Measurements from ENCODE around the gene SASH1.

SASH1 gene

DNA sequence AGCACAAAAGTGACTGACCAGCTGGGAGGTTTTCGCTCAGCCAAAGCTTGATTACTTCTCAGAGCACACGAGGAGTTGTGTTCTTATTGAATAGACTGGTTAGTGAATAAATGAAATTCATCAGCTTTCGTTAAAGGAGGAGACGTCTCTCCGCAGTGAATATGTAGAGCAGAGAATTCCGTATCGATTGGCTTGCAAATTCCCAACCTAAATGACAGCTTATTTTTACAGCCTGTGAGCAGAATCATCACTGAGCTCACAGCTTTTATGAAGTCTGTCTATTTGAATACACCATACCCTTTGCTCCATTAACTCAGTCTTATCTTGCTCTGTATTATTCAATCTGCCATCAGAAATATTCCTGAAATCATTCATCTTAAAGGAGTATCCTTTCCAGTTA, 192.7 kb downstream of the SASH1 start:
- TF ChIP-seq, protein P1, sequence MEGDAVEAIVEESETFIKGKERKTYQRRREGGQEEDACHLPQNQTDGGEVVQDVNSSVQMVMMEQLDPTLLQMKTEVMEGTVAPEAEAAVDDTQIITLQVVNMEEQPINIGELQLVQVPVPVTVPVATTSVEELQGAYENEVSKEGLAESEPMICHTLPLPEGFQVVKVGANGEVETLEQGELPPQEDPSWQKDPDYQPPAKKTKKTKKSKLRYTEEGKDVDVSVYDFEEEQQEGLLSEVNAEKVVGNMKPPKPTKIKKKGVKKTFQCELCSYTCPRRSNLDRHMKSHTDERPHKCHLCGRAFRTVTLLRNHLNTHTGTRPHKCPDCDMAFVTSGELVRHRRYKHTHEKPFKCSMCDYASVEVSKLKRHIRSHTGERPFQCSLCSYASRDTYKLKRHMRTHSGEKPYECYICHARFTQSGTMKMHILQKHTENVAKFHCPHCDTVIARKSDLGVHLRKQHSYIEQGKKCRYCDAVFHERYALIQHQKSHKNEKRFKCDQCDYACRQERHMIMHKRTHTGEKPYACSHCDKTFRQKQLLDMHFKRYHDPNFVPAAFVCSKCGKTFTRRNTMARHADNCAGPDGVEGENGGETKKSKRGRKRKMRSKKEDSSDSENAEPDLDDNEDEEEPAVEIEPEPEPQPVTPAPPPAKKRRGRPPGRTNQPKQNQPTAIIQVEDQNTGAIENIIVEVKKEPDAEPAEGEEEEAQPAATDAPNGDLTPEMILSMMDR (IDR thresholded peaks at IDR 0.05; ENCODE audit: low read length), result no peak
- no peak for TF ChIP-seq EZH2 (IDR thresholded peaks at IDR 0.05; ENCODE audit: borderline replicate concordance, low read length)
- Histone ChIP-seq H3K4me2 (ENCODE audit: low read length) (no peak overlapping the region), H2AFZ (ENCODE audit: low read length) (no peak overlapping the region), H3K27ac (ENCODE audit: low read depth, low read length, poor library complexity, severe bottlenecking) (no peak overlapping the region), H3K9me2 (ENCODE audit: low read depth, low read length) (no peaks in the 10 kb centered on the region), H3K36me3 (ENCODE audit: insufficient read depth, low read length) (no peaks in the 10 kb centered on the region), H4K20me1 (ENCODE audit: insufficient read depth, low read length) (no peaks in the 10 kb centered on the region), H3K79me2 (ENCODE audit: insufficient read depth, low read length) (no peaks in the 10 kb centered on the region), H3F3A (ENCODE audit: insufficient read depth, low read length) (no peaks in the 10 kb centered on the region), H3K9me3 (ENCODE audit: low read length) (no peaks in the 10 kb centered on the region), H3K27me3 (ENCODE audit: insufficient read depth, low read length) (peaks cover 4% of the 10 kb centered on the region; the same call in 1 of the 2 replicates), H3K4me1 (ENCODE audit: insufficient read depth, low read length, severe bottlenecking) (no peaks in the 10 kb centered on the region), H3K9ac (ENCODE audit: low read length) (no peak overlapping the region), H3K4me3 (ENCODE audit: low read depth, low read length, poor library complexity, severe bottlenecking) (no peak overlapping the region)

DNA sequence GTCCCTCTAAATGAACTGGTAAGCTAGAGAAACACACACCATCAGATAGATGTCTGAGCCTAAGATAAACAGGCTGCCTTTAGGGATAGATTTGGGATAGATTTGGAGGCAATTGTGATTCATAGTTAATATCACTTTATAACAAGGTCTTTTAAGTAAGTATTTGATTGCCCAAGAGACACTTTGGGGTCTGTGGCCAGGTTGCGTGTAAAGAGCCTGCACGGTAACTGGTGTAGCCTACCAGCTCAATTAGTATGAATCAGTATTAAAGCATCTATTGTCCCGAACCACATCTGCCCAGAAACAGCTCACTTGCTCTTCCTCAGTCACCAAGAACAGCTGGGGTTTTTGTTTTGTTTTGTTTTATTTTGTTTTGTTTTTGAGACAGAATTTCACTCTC, 193.3 kb downstream of the SASH1 start:
- H2AFZ ChIP-seq (ENCODE audit: low read length), result no peak overlapping the region
- TF ChIP-seq, protein P1 (IDR thresholded peaks at IDR 0.05; ENCODE audit: low read length), result no peak
- no peak for TF ChIP-seq EZH2 (IDR thresholded peaks at IDR 0.05; ENCODE audit: borderline replicate concordance, low read length)
- no peaks in the 10 kb centered on the region for H3K9me3 ChIP-seq (ENCODE audit: low read length)
- H4K20me1 ChIP-seq (ENCODE audit: insufficient read depth, low read length), result no peaks in the 10 kb centered on the region
- no peaks in the 10 kb centered on the region for H3F3A ChIP-seq (ENCODE audit: insufficient read depth, low read length)
- no peaks in the 10 kb centered on the region for H3K4me1 ChIP-seq (ENCODE audit: insufficient read depth, low read length, severe bottlenecking)
- H3K27ac ChIP-seq (ENCODE audit: low read depth, low read length, poor library complexity, severe bottlenecking), result no peak overlapping the region
- no peaks in the 10 kb centered on the region for H3K9me2 ChIP-seq (ENCODE audit: low read depth, low read length)
- H3K9ac ChIP-seq (ENCODE audit: low read length), result no peak overlapping the region
- H3K27me3 ChIP-seq (ENCODE audit: insufficient read depth, low read length), result 0 out of 2 replicates have a peak, but pooled peaks cover 4% of the 10 kb centered on the region
- no peaks in the 10 kb centered on the region for H3K36me3 ChIP-seq (ENCODE audit: insufficient read depth, low read length)
- H3K4me2 ChIP-seq (ENCODE audit: low read length), result no peak overlapping the region
- H3K79me2 ChIP-seq (ENCODE audit: insufficient read depth, low read length), result no peaks in the 10 kb centered on the region
- no peak overlapping the region for H3K4me3 ChIP-seq (ENCODE audit: low read depth, low read length, poor library complexity, severe bottlenecking)

DNA sequence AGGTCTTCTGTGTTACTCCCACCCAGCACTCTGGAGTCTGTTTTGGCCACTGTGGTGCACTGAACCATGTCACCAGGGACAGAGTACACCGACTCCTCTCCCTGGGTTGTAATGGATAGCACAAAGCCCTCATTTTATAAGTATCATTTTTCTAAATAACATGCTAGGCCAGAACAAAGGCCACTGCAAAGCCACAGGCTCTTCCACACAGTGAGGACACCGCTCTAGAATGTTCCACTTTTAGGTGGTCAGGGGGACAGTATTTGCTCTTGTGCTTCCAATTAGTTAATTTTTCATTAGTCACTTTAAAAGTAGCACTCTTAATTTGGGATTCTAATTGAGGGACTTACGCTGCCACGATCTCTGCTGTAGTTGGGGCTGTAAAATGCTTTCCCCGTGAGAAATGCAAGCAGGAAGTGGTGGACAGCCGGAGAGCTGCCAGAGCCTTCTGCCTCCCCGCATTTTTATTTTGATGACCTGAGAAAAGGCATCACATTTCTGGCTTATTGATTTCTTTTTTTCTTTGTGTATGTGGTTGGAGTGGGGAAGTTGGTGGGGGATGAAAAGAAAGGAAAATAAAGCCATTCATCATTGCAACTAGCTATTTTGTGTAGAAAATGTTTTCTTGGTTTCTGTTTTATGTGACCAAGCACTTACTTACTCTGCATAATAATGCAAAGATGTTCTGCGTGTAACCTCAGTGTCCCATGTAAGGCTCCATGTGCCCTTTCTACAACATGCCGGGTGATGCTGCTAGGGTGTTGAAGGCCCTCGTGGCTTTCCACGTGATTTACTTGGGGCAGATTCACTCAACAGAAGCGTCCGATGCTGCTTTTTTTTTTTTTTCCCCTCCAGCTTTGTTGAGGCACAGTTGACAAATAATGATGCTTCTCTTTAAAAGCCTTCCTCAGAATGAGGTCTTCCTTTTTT, 195.9 kb downstream of the SASH1 start:
- Histone ChIP-seq H3K9me3 (ENCODE audit: low read length) (no peaks in the 10 kb centered on the region), H3K4me3 (ENCODE audit: low read depth, low read length, poor library complexity, severe bottlenecking) (no peak overlapping the region), H3K27me3 (ENCODE audit: insufficient read depth, low read length) (0 out of 2 replicates have a peak, but pooled peaks cover 6% of the 10 kb centered on the region), H4K20me1 (ENCODE audit: insufficient read depth, low read length) (no peaks in the 10 kb centered on the region), H3K36me3 (ENCODE audit: insufficient read depth, low read length) (no peaks in the 10 kb centered on the region), H3K9ac (ENCODE audit: low read length) (no peak overlapping the region), H3K79me2 (ENCODE audit: insufficient read depth, low read length) (no peaks in the 10 kb centered on the region), H3K4me1 (ENCODE audit: insufficient read depth, low read length, severe bottlenecking) (no peaks in the 10 kb centered on the region), H3K9me2 (ENCODE audit: low read depth, low read length) (no peaks in the 10 kb centered on the region), H3F3A (ENCODE audit: insufficient read depth, low read length) (no peaks in the 10 kb centered on the region), H3K27ac (ENCODE audit: low read depth, low read length, poor library complexity, severe bottlenecking) (no peak overlapping the region), H2AFZ (ENCODE audit: low read length) (no peak overlapping the region), H3K4me2 (ENCODE audit: low read length) (no peak overlapping the region)
- TF ChIP-seq, protein P1 (IDR thresholded peaks at IDR 0.05; ENCODE audit: low read length), result no peak
